ENCODE results near the gene MICALL1.

The MICALL1 gene

GRCh38 chr22:37891926-37892325 lies 14.2 kb upstream of the MICALL1 start:
- H4K20me1 ChIP-seq (ENCODE audit: insufficient read depth), result no peaks in the 10 kb centered on the region
- no peak overlapping the region for H3K27ac ChIP-seq
- no peaks in the 10 kb centered on the region for H3K79me2 ChIP-seq (ENCODE audit: insufficient read depth, low read depth)
- no peak overlapping the region for H3K4me2 ChIP-seq
- no peaks in the 10 kb centered on the region for H3K27me3 ChIP-seq (ENCODE audit: insufficient read depth, low read depth)
- no peak overlapping the region for H2AFZ ChIP-seq (ENCODE audit: low read depth)
- no peak for TF ChIP-seq CTCF (conservative IDR thresholded peaks at IDR 0.05; ENCODE audit: low read depth, low read length)
- peaks cover 4% of the 10 kb centered on the region; the same call in 1 of the 2 replicates for H3K36me3 ChIP-seq (ENCODE audit: insufficient read depth)
- no peaks in the 10 kb centered on the region for H3K4me1 ChIP-seq (ENCODE audit: low read depth, poor library complexity, severe bottlenecking)
- no peak overlapping the region for H3K9ac ChIP-seq
- no peak overlapping the region for H3K4me3 ChIP-seq (IDR thresholded peaks at IDR 0.05; ENCODE audit: insufficient read depth, low read depth, low read length)

- Histone ChIP-seq H4K20me1 (ENCODE audit: insufficient read depth) (no peaks in the 10 kb centered on the region), H3K4me2 (no peak overlapping the region), H3K79me2 (ENCODE audit: insufficient read depth, low read depth) (no peaks in the 10 kb centered on the region), H3K27ac (no peak overlapping the region), H3K9ac (no peak overlapping the region), H3K27me3 (ENCODE audit: insufficient read depth, low read depth) (no peaks in the 10 kb centered on the region), H3K4me3 (IDR thresholded peaks at IDR 0.05; ENCODE audit: insufficient read depth, low read depth, low read length) (no peak overlapping the region), H2AFZ (ENCODE audit: low read depth) (no peak overlapping the region), H3K36me3 (ENCODE audit: insufficient read depth) (peaks cover 4% of the 10 kb centered on the region; the same call in 1 of the 2 replicates), H3K4me1 (ENCODE audit: low read depth, poor library complexity, severe bottlenecking) (no peaks in the 10 kb centered on the region)
- TF ChIP-seq CTCF (conservative IDR thresholded peaks at IDR 0.05; ENCODE audit: low read depth, low read length), result no peak
These were observed 13.3 kb upstream of the MICALL1 start for GRCh38 chr22:37892566-37893335.

- no peaks in the 10 kb centered on the region for H3K27me3 ChIP-seq (ENCODE audit: insufficient read depth, low read depth)
- no peak overlapping the region for H3K27ac ChIP-seq
- no peak overlapping the region for H2AFZ ChIP-seq (ENCODE audit: low read depth)
- H3K9ac ChIP-seq, result no peak overlapping the region
- H3K4me1 ChIP-seq (ENCODE audit: low read depth, poor library complexity, severe bottlenecking), result no peaks in the 10 kb centered on the region
- H3K4me2 ChIP-seq, result no peak overlapping the region
- H3K36me3 ChIP-seq (ENCODE audit: insufficient read depth), result peaks cover under 1% of the 10 kb centered on the region; the same call in 1 of the 2 replicates
- no peaks in the 10 kb centered on the region for H4K20me1 ChIP-seq (ENCODE audit: insufficient read depth)
- H3K4me3 ChIP-seq (IDR thresholded peaks at IDR 0.05; ENCODE audit: insufficient read depth, low read depth, low read length), result no peak overlapping the region
- TF ChIP-seq CTCF (conservative IDR thresholded peaks at IDR 0.05; ENCODE audit: low read depth, low read length), result no peak
- no peaks in the 10 kb centered on the region for H3K79me2 ChIP-seq (ENCODE audit: insufficient read depth, low read depth)
These were observed 12.5 kb upstream of the MICALL1 start for GRCh38 chr22:37893583-37893983.

- Histone ChIP-seq H3K4me2 (no peak overlapping the region), H2AFZ (ENCODE audit: low read depth) (no peak overlapping the region), H4K20me1 (ENCODE audit: insufficient read depth) (no peaks in the 10 kb centered on the region), H3K27me3 (ENCODE audit: insufficient read depth, low read depth) (no peaks in the 10 kb centered on the region), H3K36me3 (ENCODE audit: insufficient read depth) (no peaks in the 10 kb centered on the region), H3K79me2 (ENCODE audit: insufficient read depth, low read depth) (no peaks in the 10 kb centered on the region), H3K27ac (no peak overlapping the region), H3K4me1 (ENCODE audit: low read depth, poor library complexity, severe bottlenecking) (no peaks in the 10 kb centered on the region), H3K4me3 (IDR thresholded peaks at IDR 0.05; ENCODE audit: insufficient read depth, low read depth, low read length) (no peak overlapping the region), H3K9ac (no peak overlapping the region)
- TF ChIP-seq CTCF (conservative IDR thresholded peaks at IDR 0.05; ENCODE audit: low read depth, low read length), result no peak
These were observed 11.0 kb upstream of the MICALL1 start for GRCh38 chr22:37894939-37895670.

Data from KMS-11 (cell line).